H1 (cell line): ENCODE results near the gene CPD. TPM values are rescaled to one million over a fixed set of nuclear protein-coding genes. Genes with fewer than 3 reads are reported as not detected.

Experiments
- BACH1 ChIP-seq: IDR thresholded peaks from 2 replicates; pipeline ENCODE4 v1.6.1; 2012; ENCODE audit warnings: low read length, improper control_type of control experiment
- CHD7 ChIP-seq: fragments of 300-600 bp; sonication (generic); IDR thresholded peaks from 2 replicates; pipeline ENCODE4 v1.7.1; 2012; ENCODE audit warnings: low read length, moderate library complexity, mild to moderate bottlenecking, inconsistent platforms; ENCODE audit not compliant: insufficient replicate concordance
- GTF2F1 ChIP-seq: IDR thresholded peaks from 2 replicates; pipeline ENCODE4 v1.6.1; 2012; ENCODE audit warnings: low read depth, low read length, improper control_type of control experiment, borderline replicate concordance
- MAX ChIP-seq: IDR thresholded peaks from 2 replicates; pipeline ENCODE4 v1.6.1; 2012; ENCODE audit warnings: inconsistent platforms
- NANOG ChIP-seq: IDR thresholded peaks from 2 replicates; pipeline ENCODE4 v1.6.1; 2011; ENCODE audit warnings: low read length, low read depth, mild to moderate bottlenecking, inconsistent platforms; ENCODE audit not compliant: insufficient read depth, poor library complexity, severe bottlenecking
- SAP30 ChIP-seq: fragments of 300-600 bp; sonication (generic); IDR thresholded peaks from 2 replicates; pipeline ENCODE4 v1.7.1; 2012; ENCODE audit warnings: low read length, moderate library complexity, mild to moderate bottlenecking, inconsistent platforms; ENCODE audit not compliant: insufficient read depth, insufficient replicate concordance
- TBP ChIP-seq: IDR thresholded peaks from 2 replicates; pipeline ENCODE4 v1.6.1; 2011; ENCODE audit warnings: low read depth, low read length, improper control_type of control experiment
- TEAD4 ChIP-seq: IDR thresholded peaks from 2 replicates; pipeline ENCODE4 v1.6.1; 2012; ENCODE audit warnings: low read depth, low read length, inconsistent platforms, mixed read lengths
- polyA plus RNA-seq, 7 experiments: library from polyadenylated mRNA; depleted of rRNA in 3 of 7; stranded (reverse) in 5 of 7; unstranded in 2 of 7; fragments of >200 nt in 5 of 7; fragments of 200-250 nt in 2 of 7; gene quantifications; 1 replicate in 5 of 7; 2 replicates in 1 of 7; 4 replicates in 1 of 7; pipeline versions ENCODE4 v1.2.1 to v1.2.3, GENCODE V29; 2011 to 2013; ENCODE audit warnings: missing spikeins in 2 of 7, mixed read lengths in 2 of 7
- total RNA-seq: library from RNA; stranded (reverse); fragmentation: NEBNext Ultra II Directional; extraction: Animal tissue kit (Norgen Biotek cat#: 25700); gene quantifications from 2 replicates; pipeline ENCODE4 v1.2.1, GENCODE V29; 2021

The CPD gene
- total and polyA plus RNA-seq, 2 of the 8 experiments (the other 6 are each of a cell fraction or from before 2014, with no cell fraction given) = 8.6 to 46.2 TPM

DNA sequence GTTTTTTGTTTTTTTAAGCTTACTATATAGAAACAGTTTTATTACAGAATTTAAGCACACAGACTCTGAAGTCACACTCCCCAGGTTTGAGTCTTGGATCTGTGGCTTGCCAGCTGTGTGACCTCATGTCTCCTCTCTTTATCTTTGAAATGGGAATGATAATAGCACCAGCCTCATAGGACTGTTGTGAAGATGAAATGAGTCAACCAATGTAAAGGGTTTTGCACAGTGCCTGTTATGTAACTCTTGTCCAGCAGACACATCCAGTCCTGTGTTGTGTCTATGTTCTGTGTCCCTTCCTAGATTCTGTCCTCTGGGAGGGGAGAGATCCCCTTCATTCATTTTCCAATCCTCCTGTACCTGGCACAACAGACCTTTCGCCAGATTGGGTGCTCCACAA, 3.1 kb upstream of the CPD start (continued):
- TF ChIP-seq CHD7 (no peak), BACH1 (no peak), NANOG (no peak), MAX (no peak), TBP (no peak), SAP30 (no peak), GTF2F1 (no peak), TEAD4 (no peak)
- TF ChIP-seq, all 59 proteins: peak for 0
